Mesenchymal stem cell (in vitro differentiated cells and primary cell): ENCODE measurements around the gene FUT6.
"Not testable (repeated sequence)": the region's sequence is repeated elsewhere in the genome, so short reads cannot be mapped to it uniquely, and the experiment has no call there.

Experiments used
- DNase-seq: peaks from one replicate; pipeline ENCODE4 v3.0.0-alpha.2; 2013
- H2AFZ ChIP-seq: one replicate; pipeline ENCODE4 v1.6.1; 2013; ENCODE audit warnings: low read depth, mild to moderate bottlenecking, control low read depth, inconsistent platforms, low read length, moderate library complexity
- H2AK5ac ChIP-seq: 2 replicates; pipeline ENCODE4 v1.6.1; 2013; ENCODE audit warnings: low read length, moderate library complexity, mild to moderate bottlenecking, inconsistent platforms; ENCODE audit not compliant: severe bottlenecking
- H2BK120ac ChIP-seq: one replicate; pipeline ENCODE4 v1.6.1; 2013; ENCODE audit warnings: low read depth, mild to moderate bottlenecking, inconsistent platforms, low read length, moderate library complexity
- H2BK12ac ChIP-seq, 2 experiments: one replicate each; pipeline ENCODE4 v1.6.1; 2013; ENCODE audit warnings: inconsistent platforms in 2 of 2, low read length in 2 of 2, mild to moderate bottlenecking in 2 of 2, moderate library complexity in 2 of 2, control low read depth in 1 of 2
- H2BK15ac ChIP-seq: one replicate; pipeline ENCODE4 v1.6.1; 2013; ENCODE audit warnings: mild to moderate bottlenecking, low read depth, inconsistent platforms; ENCODE audit not compliant: poor library complexity, severe bottlenecking
- H2BK5ac ChIP-seq: 2 replicates; pipeline ENCODE4 v1.6.1; 2013; ENCODE audit warnings: low read depth, mild to moderate bottlenecking, low read length, control low read depth, inconsistent platforms; ENCODE audit not compliant: poor library complexity, severe bottlenecking
- H3K14ac ChIP-seq, 2 experiments: one replicate each; pipeline ENCODE4 v1.6.1; 2013; ENCODE audit warnings: inconsistent platforms in 2 of 2, low read length in 2 of 2, control low read depth in 1 of 2, mild to moderate bottlenecking in 1 of 2, moderate library complexity in 1 of 2
- H3K18ac ChIP-seq, 2 experiments: one replicate each; pipeline ENCODE4 v1.6.1; 2013; ENCODE audit warnings: inconsistent platforms in 2 of 2, low read length in 2 of 2, control low read depth in 1 of 2, low read depth in 1 of 2, mild to moderate bottlenecking in 1 of 2
- H3K23ac ChIP-seq, 2 experiments: one replicate each; pipeline ENCODE4 v1.6.1; 2013; ENCODE audit warnings: inconsistent platforms in 2 of 2, low read length in 2 of 2, mild to moderate bottlenecking in 2 of 2, moderate library complexity in 2 of 2, control low read depth in 1 of 2
- H3K27ac ChIP-seq: 2 replicates; pipeline ENCODE4 v1.5.1; 2013; ENCODE audit warnings: mild to moderate bottlenecking, moderate library complexity, low read length, control low read depth, inconsistent platforms; ENCODE audit not compliant: poor library complexity, severe bottlenecking
- H3K27me3 ChIP-seq, 2 experiments: 2 replicates each; pipeline versions ENCODE4 v1.6.1 to v1.7.0; 2013; ENCODE audit warnings: low read length in 2 of 2, mild to moderate bottlenecking in 2 of 2, moderate library complexity in 2 of 2, control low read depth in 1 of 2, inconsistent platforms in 1 of 2; ENCODE audit not compliant: control insufficient read depth in 1 of 2, insufficient read depth in 1 of 2
- H3K36me3 ChIP-seq, 2 experiments: 2 replicates each; pipeline versions ENCODE4 v1.6.1 to v1.7.0; 2013; ENCODE audit warnings: low read length in 2 of 2, control low read depth in 1 of 2, inconsistent platforms in 1 of 2, low read depth in 1 of 2, mild to moderate bottlenecking in 1 of 2; ENCODE audit not compliant: insufficient read depth in 2 of 2, control insufficient read depth in 1 of 2
- H3K4ac ChIP-seq, 2 experiments: one replicate each; pipeline ENCODE4 v1.6.1; 2013; ENCODE audit warnings: inconsistent platforms in 2 of 2, low read length in 2 of 2, mild to moderate bottlenecking in 2 of 2, moderate library complexity in 2 of 2, control low read depth in 1 of 2, low read depth in 1 of 2
- H3K4me1 ChIP-seq: 2 replicates; pipeline ENCODE4 v1.6.1; 2013; ENCODE audit warnings: low read depth, low read length, control low read depth; ENCODE audit not compliant: control insufficient read depth, insufficient read depth
- H3K4me2 ChIP-seq: 2 replicates; pipeline ENCODE4 v1.6.1; 2013; ENCODE audit warnings: low read length, mild to moderate bottlenecking, inconsistent platforms; ENCODE audit not compliant: poor library complexity, severe bottlenecking
- H3K4me3 ChIP-seq, 2 experiments: 2 replicates each; pipeline versions ENCODE4 v1.5.1 to v1.7.0; 2013; ENCODE audit warnings: low read length in 2 of 2, mild to moderate bottlenecking in 2 of 2, control low read depth in 1 of 2, low read depth in 1 of 2; ENCODE audit not compliant: insufficient read depth in 1 of 2
- H3K79me1 ChIP-seq: replicated peaks from 2 replicates; pipeline ENCODE4 v1.6.1; 2013; ENCODE audit warnings: mild to moderate bottlenecking, control low read depth, low read length, inconsistent platforms; ENCODE audit not compliant: poor library complexity, severe bottlenecking
- H3K9ac ChIP-seq: 2 replicates; pipeline ENCODE4 v1.7.0; 2013; ENCODE audit warnings: mild to moderate bottlenecking, low read length, moderate library complexity
- H3K9me3 ChIP-seq: 2 replicates; pipeline ENCODE4 v1.7.0; 2013; ENCODE audit warnings: mild to moderate bottlenecking, low read length; ENCODE audit not compliant: control insufficient read depth
- H4K8ac ChIP-seq: one replicate; pipeline ENCODE4 v1.6.1; 2013; ENCODE audit warnings: inconsistent platforms, mild to moderate bottlenecking, low read length, moderate library complexity
- H4K91ac ChIP-seq: one replicate; pipeline ENCODE4 v1.6.1; 2013; ENCODE audit warnings: mild to moderate bottlenecking, low read length, inconsistent platforms
- WGBS: methylation state at CpG from one replicate; pipeline ENCODE4 v1.1.7; 2013; ENCODE audit warnings: mixed read lengths; 5-methylcytosine and 5-hydroxymethylcytosine counted together

FUT6 gene

DNA sequence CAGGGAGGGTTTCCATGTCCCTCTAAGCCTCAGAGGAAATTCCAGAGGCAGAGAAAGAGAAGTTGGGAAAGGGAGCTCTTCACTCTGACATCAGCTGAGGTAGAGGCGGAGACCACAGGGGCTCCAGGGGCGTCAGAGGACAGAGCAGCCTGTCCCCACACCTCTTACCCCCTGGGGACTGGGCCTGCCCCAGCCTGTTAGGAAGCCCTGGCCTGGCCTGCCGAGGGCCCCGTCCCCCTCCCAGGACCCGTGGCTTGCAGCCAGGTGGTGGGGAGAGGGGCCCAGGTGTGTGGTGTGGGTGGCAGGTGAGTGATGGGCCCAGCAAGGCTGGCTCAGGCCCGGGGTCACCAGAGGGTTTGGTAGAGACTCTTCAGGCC, 2.2 kb upstream of the FUT6 start:
- not testable (repeated sequence) for H3K36me3 ChIP-seq, H3K79me1 ChIP-seq, H2BK120ac ChIP-seq, H3K23ac ChIP-seq, H3K4ac ChIP-seq, H2BK15ac ChIP-seq, H3K27ac ChIP-seq, H2BK12ac ChIP-seq, H3K18ac ChIP-seq, H2BK5ac ChIP-seq, H3K4me2 ChIP-seq, H3K9me3 ChIP-seq, H4K91ac ChIP-seq, DNase-seq, H3K14ac ChIP-seq, H2AK5ac ChIP-seq, H3K9ac ChIP-seq, H2AFZ ChIP-seq, H4K8ac ChIP-seq, H3K4me3 ChIP-seq
- H3K27me3 ChIP-seq, result peaks cover 0 to 21% of the 10 kb centered on the region in 2 experiments
- WGBS, result no CpG with 5 or more reads among the region's 6 CpGs
- peaks cover 12% of the 10 kb centered on the region for H3K4me1 ChIP-seq

DNA sequence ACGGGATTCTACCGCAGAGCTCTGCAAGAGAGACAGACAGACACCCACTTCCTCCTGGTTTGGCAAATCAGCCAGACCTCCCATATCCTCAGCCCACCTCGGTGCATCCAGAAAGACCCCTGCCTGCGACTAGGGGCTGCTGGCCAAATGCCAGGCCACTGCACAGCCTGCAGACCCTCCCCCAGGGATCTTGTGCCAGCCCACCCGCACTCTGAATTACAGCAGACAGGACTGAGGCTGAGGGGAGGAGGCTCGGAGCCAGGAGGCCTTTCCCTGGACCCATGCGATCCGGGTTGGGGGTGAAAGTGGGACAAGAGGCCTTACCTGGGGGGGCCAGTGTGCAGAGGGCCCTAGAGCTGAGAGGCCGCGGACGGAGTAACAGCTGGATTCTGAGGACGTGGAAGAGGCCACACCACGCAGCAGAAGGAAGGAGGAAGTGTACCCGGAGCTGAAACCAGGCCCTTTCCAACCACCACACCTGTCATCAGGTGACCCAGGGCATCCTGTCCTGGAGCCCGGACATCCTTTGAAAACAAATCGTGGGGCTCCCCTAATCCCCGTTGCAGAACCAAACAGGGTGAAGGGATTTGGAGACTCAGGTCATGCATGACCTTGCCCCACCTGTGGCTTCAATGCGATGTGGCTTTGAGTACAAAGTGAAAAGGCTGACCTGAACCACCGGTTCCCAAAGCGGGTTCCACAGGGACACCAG, 993 bp downstream of the FUT6 start:
- Histone ChIP-seq H4K91ac (no peak overlapping the region), H3K4ac (no peak overlapping the region), H3K36me3 (no peaks in the 10 kb centered on the region), H3K4me1 (peaks cover 12% of the 10 kb centered on the region), H3K9ac (no peak overlapping the region), H2AK5ac (peak overlapping the region; percentile 89), H2BK12ac (no peak overlapping the region), H3K23ac (no peak overlapping the region), H2AFZ (no peak overlapping the region), H3K18ac (no peak overlapping the region), H3K27me3 (peaks cover 0 to 36% of the 10 kb centered on the region in 2 experiments), H4K8ac (peak overlapping the region; percentile 71), H2BK5ac (no peak overlapping the region), H3K27ac (peak overlapping the region; percentile 39), H3K4me3 (no peak overlapping the region), H2BK120ac (no peak overlapping the region), H3K79me1 (no peaks in the 10 kb centered on the region), H3K4me2 (no peak overlapping the region), H2BK15ac (no peak overlapping the region), H3K9me3 (no peaks in the 10 kb centered on the region), H3K14ac (no peak overlapping the region)
- no peak for DNase-seq
- 90% methylated on average over 17 of the region's 20 CpGs for WGBS

DNA sequence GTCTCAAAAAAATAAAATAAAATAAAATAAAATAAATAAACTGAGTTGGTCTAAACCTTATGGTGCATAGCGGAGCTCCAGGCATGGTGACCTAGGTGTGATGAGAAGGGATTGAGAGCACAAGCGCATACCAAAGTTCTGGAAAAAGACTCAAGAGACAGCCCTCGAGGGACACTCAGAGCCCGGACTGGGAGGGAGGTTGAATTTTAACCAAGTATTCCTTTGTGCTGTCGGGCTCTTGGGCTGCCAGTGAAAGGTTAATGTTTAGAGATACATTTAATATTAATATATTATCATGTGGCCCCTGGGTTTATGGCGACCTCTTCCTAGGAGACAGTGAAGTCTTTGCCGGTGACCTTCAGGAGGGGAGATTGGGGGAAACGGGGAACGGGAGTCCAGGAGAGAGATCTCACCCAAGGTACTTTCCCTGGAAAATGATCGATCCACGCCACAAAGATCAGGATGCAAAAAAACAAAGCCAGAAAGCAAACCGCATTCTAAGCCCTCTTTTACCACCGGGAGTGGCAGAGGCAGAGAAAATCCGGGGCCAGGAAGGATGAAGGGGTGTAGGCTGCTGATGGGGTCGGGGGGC, 1.6 kb downstream of the FUT6 start:
- Histone ChIP-seq H2AFZ (no peak overlapping the region), H2BK15ac (no peak overlapping the region), H3K9me3 (no peaks in the 10 kb centered on the region), H2AK5ac (no peak overlapping the region), H3K9ac (no peak overlapping the region), H3K4me1 (peaks cover 12% of the 10 kb centered on the region), H3K4ac (no peak overlapping the region), H4K91ac (no peak overlapping the region), H3K79me1 (no peaks in the 10 kb centered on the region), H4K8ac (no peak overlapping the region), H3K36me3 (no peaks in the 10 kb centered on the region), H3K27ac (peak overlapping the region; percentile 39), H3K27me3 (peaks cover 0 to 31% of the 10 kb centered on the region in 2 experiments), H3K14ac (no peak overlapping the region), H3K18ac (no peak overlapping the region), H2BK5ac (no peak overlapping the region), H3K23ac (no peak overlapping the region), H2BK120ac (no peak overlapping the region), H3K4me3 (no peak overlapping the region), H3K4me2 (peak overlapping the region; percentile 58), H2BK12ac (no peak overlapping the region)
- WGBS, result 93% methylated on average over 13 of the region's 15 CpGs
- no peak for DNase-seq

DNA sequence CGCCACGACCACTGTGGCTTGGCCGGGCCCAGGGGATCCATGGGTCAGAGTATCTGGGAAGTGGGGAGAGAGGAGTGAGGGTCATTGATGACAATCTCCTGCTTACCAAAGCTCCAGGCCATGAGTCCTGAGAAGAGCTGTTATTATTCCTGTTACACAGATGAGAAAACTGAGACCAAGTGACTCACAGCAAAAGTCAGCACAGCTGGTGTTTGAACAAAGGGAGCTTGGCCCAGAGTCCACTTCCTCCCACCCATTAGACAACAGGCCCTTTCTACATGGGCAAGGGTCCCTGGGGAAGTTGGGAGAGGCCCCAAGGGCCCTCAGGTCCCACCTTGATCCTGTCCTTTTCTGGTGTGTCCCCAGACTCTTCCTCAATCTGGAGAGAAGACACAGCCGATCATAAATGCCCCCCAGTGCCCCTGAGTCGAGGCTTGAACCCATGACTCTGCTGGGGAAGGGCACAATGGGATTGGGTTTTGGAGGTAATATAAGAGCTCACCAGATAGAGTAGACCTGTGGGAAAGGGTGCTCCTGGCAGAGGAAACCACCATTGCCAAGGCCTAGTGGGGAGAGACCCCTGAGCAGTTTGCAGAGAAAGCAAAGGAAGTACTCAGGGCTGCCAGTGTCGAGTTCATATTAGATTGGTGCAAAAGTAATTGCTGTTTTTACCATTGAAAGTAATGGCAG, 6.8 kb downstream of the FUT6 start:
- no peak overlapping the region for H3K9ac ChIP-seq
- peaks cover 17% of the 10 kb centered on the region for H3K4me1 ChIP-seq
- no peak overlapping the region for H4K8ac ChIP-seq
- no peak overlapping the region for H3K18ac ChIP-seq
- H3K27me3 ChIP-seq, result peaks cover 0 to 42% of the 10 kb centered on the region in 2 experiments
- H2BK15ac ChIP-seq, result no peak overlapping the region
- no peak overlapping the region for H2BK120ac ChIP-seq
- no peak overlapping the region for H3K4me2 ChIP-seq
- DNase-seq, result no peak
- no peak overlapping the region for H3K23ac ChIP-seq
- no peak overlapping the region for H3K27ac ChIP-seq
- H3K9me3 ChIP-seq, result no peaks in the 10 kb centered on the region
- no peak overlapping the region for H3K4me3 ChIP-seq
- H2AFZ ChIP-seq, result no peak overlapping the region
- no peak overlapping the region for H2BK12ac ChIP-seq
- H2BK5ac ChIP-seq, result no peak overlapping the region
- no peak overlapping the region for H4K91ac ChIP-seq
- 94% methylated on average over 6 of the region's 6 CpGs for WGBS
- no peaks in the 10 kb centered on the region for H3K79me1 ChIP-seq
- no peaks in the 10 kb centered on the region for H3K36me3 ChIP-seq
- H3K4ac ChIP-seq, result no peak overlapping the region
- no peak overlapping the region for H2AK5ac ChIP-seq
- no peak overlapping the region for H3K14ac ChIP-seq
